Activated naive CD4-positive, alpha-beta T cell treated with anti-CD3 and anti-CD28 coated beads, Interleukin-2, amount 50 U/mL, for 24 hours (primary cell): ENCODE measurements around the gene MISP3.

Experiments used
- H3K27ac Mint-ChIP-seq: one replicate; pipeline ENCODE4 v1.8.0; 2021; ENCODE audit warnings: mild to moderate bottlenecking, mixed read lengths
- H3K27me3 Mint-ChIP-seq: one replicate; pipeline ENCODE4 v1.8.0; 2021; ENCODE audit warnings: mixed read lengths
- H3K36me3 Mint-ChIP-seq: one replicate; pipeline ENCODE4 v1.8.0; 2021; ENCODE audit warnings: mixed read lengths
- H3K4me1 Mint-ChIP-seq: one replicate; pipeline ENCODE4 v1.8.0; 2021; ENCODE audit warnings: mixed read lengths
- H3K4me3 Mint-ChIP-seq: one replicate; pipeline ENCODE4 v1.8.0; 2021; ENCODE audit warnings: mild to moderate bottlenecking, mixed read lengths
- H3K9me3 Mint-ChIP-seq: one replicate; pipeline ENCODE4 v1.8.0; 2021; ENCODE audit warnings: mixed read lengths

The MISP3 gene

DNA sequence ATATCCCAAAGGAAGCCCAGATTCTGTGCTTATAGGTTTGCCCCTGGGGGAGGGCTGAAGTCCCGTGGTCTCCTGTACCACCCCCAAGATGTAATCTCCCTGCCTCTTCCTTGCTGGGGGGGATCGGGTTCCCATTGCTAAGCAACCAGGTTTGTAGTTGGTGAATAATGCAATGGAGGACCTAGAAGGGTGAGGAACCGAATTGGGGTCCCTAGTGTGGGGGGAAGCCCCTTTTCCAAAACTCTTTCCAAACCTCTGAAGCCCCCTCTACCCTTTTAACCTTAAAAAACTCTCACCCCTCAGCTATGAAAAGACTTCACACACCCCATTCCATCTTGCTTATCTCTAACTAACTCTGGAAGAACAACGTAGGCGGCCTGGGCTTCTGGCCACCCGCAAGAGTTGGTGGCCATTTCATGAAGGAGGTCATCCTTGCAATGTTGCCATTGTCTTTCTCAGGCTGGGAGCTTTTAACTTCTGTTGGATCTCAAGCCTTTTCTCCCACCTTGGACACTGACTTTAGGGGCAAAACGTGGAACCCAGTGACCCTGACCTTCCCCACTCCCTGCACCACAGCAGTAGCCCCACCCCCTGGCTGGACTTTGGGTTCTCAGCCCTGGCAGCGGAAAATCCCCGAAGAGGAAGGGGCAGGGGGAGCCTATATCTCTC, 11.4 kb upstream of the MISP3 start:
- peaks cover 23% of the 10 kb centered on the region for H3K27me3 Mint-ChIP-seq
- H3K27ac Mint-ChIP-seq = no peak overlapping the region
- no peaks in the 10 kb centered on the region for H3K36me3 Mint-ChIP-seq
- H3K4me1 Mint-ChIP-seq = peaks cover 18% of the 10 kb centered on the region
- no peak overlapping the region for H3K4me3 Mint-ChIP-seq
- H3K9me3 Mint-ChIP-seq = no peaks in the 10 kb centered on the region

DNA sequence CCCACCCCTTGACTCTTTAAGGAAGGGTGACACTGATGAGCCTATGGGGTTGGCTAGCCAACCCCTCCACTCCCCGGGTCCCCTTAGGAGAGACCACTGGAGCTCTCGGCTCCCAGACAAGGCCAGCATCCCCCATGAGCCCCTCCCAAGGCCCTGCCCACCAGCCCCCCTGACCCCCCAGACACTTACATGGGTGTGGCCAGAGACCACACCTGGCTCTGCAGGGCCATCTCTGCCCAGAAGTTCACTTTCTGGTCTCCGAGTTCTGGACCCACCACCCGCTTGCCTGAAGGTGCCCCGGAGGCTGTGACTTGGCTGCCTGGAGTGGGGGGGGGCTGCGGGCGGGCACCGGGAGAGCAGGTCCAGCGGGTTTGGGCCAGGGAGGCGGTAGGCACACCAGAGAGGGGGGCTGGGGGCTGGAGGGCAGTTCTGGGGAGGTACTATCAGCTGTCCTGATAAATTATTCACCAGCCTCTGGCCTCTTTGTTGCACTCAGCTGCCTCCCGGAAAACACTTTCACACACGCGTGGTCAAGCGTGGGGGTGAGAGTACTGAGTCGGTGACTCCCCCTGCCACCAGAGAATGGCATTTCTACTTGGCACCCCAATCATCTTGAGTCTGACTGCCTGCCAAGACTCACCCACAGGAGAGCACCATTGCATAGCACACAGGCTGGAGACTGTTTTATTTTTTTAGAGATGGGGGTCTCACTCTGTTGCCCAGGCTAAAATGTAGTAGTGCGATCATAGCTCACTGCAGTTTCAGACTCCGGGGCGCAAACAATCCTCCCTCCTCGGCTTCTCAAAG, 10.6 kb upstream of the MISP3 start, which contains the start of gene PALM3:
Gene PALM3 (minus strand): TSS at position 326 of the 807 bp plus-strand sequence. CDS start 96 bp downstream, at position 230.
- Mint-ChIP-seq H3K36me3 (no peaks in the 10 kb centered on the region), H3K4me3 (no peak within 1 kb of the TSS), H3K27ac (no peak within 1 kb of the TSS), H3K27me3 (peaks cover 23% of the 10 kb centered on the region), H3K4me1 (peaks cover 18% of the 10 kb centered on the region), H3K9me3 (no peaks in the 10 kb centered on the region)

DNA sequence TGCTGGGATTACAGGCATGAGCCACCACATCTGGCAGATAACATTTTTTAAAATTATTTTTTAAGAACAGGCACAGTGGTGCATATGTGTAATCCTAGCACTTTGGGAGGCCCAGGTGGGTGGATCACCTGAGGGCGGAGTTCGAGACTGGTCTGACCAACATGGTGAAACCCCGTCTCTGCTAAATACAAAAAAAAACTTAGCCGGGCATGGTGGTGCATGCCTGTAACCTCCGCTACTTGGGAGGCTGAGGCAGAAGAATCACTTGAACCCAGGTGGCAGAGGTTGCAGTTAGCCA, 10.1 kb upstream of the MISP3 start:
- no peaks in the 10 kb centered on the region for H3K36me3 Mint-ChIP-seq
- no peak overlapping the region for H3K27ac Mint-ChIP-seq
- H3K4me1 Mint-ChIP-seq = peaks cover 18% of the 10 kb centered on the region
- H3K27me3 Mint-ChIP-seq = peaks cover 23% of the 10 kb centered on the region
- H3K9me3 Mint-ChIP-seq = no peaks in the 10 kb centered on the region
- no peak overlapping the region for H3K4me3 Mint-ChIP-seq

DNA sequence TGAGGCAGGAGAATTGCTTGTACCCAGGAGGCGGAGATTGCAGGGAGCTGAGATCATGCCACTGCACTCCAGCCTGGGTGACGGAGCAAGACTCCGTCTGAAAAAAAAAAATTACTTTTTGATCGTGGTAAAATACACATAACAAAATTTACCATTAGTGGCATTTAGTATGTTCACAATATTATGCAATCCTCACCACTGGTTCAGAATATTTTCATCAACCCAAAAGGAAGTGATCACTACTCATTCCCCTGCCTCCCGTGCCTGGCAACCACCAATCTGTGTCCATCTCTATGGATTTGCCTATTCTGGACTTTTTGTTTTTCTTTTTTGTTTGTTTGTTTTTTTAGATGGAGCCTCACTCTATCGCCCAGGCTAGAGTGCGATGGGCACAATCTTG, 9.5 kb upstream of the MISP3 start:
- Mint-ChIP-seq H3K4me1 (peaks cover 13% of the 10 kb centered on the region), H3K4me3 (no peak overlapping the region), H3K27me3 (peaks cover 17% of the 10 kb centered on the region), H3K27ac (no peak overlapping the region), H3K36me3 (no peaks in the 10 kb centered on the region), H3K9me3 (no peaks in the 10 kb centered on the region)

DNA sequence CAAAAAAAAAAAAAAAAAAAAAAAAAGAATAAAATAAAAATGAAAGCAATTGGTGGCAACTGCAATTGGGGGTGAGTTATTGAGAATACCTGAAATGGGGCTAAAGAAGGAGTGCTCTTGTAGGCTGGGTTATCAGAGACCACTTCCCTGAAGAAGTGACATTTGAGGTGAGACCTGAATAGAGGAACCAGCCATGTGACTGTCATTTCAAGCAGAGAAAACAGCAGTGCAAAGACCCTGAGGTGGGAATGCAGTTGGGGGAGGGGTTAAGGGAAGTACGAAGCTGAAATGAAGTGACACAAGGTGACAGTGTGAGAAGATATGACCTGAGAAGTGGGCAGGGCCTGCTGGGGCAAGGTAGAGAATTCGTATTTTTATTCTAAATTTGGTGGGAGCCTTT, 6.5 kb upstream of the MISP3 start:
- Mint-ChIP-seq H3K27ac (no peak overlapping the region), H3K4me3 (no peak overlapping the region), H3K4me1 (no peaks in the 10 kb centered on the region), H3K27me3 (peaks cover 1% of the 10 kb centered on the region), H3K9me3 (no peaks in the 10 kb centered on the region), H3K36me3 (no peaks in the 10 kb centered on the region)

DNA sequence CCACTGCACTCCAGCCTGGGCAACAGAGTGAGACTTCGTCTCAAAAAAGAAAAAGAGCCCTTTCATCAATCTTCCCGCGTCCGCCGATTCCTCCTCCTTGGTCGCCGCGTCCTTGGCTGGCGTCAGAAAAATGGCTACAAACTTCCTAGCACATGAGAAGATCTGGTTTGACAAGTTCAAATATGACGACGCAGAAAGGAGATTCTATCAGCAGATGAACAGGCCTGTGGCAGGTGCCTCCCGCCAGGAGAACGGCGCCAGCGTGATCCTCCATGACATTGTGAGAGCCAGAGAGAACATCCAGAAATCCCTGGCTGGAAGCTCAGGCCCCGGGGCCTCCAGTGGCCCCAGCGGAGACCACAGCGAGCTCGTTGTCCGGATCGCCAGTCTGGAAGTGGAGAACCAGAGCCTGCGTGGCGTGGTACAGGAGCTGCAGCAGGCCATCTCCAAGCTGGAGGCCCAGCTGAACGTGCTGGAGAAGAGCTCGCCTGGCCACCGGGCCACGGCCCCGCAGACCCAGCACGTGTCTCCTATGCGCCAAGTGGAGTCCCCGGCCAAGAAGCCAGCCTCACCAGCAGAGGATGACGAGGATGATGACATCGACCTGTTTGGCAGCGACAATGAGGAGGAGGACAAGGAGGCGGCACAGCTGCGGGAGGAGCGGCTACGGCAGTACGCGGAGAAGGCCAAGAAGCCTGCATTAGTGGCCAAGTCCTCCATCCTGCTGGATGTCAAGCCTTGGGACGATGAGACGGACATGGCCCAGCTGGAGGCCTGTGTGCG, 2.1 kb upstream of the MISP3 start:
- peaks cover 14% of the 10 kb centered on the region for H3K4me1 Mint-ChIP-seq
- no peaks in the 10 kb centered on the region for H3K36me3 Mint-ChIP-seq
- H3K27ac Mint-ChIP-seq = peak overlapping the region; percentile 68
- peak overlapping the region; percentile 60 for H3K4me3 Mint-ChIP-seq
- no peaks in the 10 kb centered on the region for H3K9me3 Mint-ChIP-seq
- H3K27me3 Mint-ChIP-seq = no peaks in the 10 kb centered on the region

DNA sequence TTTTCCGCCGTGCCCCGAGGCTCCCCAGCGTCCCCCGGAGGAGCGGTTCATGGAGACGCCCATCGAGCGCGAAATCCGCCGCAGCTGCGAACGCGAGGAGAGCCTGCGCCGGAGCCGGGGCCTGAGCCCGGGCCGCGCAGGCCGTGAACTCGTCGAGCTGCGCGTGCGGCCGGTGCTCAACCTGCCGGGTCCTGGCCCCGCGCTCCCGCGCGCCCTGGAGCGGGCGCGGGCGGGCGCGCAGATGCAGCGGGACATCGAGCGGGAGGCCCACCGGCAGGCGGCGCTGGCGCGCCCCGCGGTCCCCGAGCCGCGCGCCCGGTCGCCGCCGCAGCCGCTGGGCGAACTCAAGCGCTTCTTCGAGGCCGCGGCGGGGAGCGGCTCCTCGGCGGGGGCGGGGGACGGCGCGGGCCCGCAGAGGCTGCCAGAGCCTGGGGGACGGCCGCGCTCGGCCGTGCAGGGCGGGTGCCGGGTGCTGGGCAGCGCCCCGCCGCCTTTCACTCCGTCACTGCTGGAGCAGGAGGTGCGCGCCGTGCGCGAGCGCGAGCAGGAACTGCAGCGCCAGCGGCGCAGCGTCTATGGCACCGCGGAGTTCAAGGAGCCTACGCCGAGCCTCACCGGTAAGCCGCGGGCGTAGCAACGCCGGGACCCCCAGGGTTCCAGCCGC, 807 bp downstream of the MISP3 start:
- peak overlapping the region; percentile 84 for H3K27ac Mint-ChIP-seq
- no peaks in the 10 kb centered on the region for H3K27me3 Mint-ChIP-seq
- H3K4me3 Mint-ChIP-seq = peak overlapping the region; percentile 95
- no peaks in the 10 kb centered on the region for H3K36me3 Mint-ChIP-seq
- peaks cover 14% of the 10 kb centered on the region for H3K4me1 Mint-ChIP-seq
- H3K9me3 Mint-ChIP-seq = no peaks in the 10 kb centered on the region

DNA sequence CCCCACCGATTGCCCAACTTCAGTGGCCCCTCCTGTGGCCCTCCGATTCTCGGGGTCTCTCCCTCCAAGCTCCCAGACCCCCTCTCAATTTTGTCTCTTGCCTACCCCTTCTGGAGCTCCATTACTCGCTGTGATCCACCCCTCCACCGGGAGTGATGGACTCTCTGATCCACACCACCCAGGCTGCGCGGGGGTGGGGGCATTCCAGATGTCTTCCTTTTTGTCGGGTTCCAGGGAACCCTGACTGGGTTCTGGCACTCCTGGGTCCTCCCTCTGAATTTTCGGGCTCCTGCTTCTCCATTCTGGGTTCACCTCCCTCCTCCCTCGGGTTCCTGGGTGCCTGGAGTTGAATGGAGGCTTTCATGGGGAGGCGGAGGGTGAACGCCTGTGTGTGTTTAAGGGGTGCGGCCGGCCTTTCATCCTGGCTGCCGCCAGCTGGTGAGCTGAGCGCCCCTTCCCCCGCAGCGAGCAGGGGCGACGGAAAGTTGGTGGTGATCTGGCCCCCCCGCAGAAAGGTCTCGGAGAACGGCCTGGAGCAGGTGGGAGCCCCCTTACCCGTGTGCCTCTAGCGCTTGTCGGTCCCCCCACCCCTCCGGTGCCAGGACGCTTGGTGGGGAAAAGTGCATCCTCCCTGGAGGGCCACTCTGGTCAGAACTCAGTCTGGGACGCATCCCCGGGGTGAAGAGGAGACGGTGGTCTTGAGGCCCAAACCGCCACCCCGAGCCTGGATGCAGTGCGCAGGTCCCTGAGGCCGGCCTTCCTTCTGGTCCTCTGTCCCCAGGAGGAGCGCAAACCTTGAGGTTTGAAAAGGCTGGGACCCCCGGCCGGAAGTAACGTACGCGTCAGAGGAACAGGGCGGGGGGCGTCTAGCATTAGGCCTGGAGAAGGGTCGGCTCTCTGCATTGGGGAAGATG, 1.6 kb downstream of the MISP3 start:
- Mint-ChIP-seq H3K4me3 (peak overlapping the region; percentile 95), H3K27ac (peak overlapping the region; percentile 84), H3K36me3 (no peaks in the 10 kb centered on the region)

DNA sequence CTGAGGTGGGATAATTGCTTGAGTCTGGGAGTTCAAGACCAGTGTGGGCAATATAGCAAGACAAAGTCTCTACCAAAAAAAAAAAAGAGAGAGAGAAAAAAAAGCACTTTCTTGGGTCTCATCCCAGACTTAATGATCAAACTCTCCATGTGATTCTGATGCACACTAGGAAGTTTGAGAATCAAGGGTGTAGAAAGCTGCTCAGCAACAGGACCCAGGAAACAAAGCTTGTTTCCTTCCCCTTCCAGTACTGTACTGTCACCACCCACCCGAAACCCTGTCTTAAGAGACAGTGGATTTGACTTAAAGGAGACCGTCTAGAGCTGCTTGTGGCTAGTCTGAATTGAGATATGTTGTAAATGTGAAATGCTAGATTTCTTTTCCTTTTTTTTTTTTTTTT, 5.8 kb downstream of the MISP3 start:
- Mint-ChIP-seq H3K36me3 (no peaks in the 10 kb centered on the region), H3K4me1 (peaks cover 20% of the 10 kb centered on the region), H3K9me3 (no peaks in the 10 kb centered on the region), H3K27ac (no peak overlapping the region), H3K27me3 (no peaks in the 10 kb centered on the region), H3K4me3 (no peak overlapping the region)

More for the DNA sequence above, 1.6 kb downstream of the MISP3 start:
- no peaks in the 10 kb centered on the region for H3K27me3 Mint-ChIP-seq
- H3K4me1 Mint-ChIP-seq = peaks cover 14% of the 10 kb centered on the region
- H3K9me3 Mint-ChIP-seq = no peaks in the 10 kb centered on the region

DNA sequence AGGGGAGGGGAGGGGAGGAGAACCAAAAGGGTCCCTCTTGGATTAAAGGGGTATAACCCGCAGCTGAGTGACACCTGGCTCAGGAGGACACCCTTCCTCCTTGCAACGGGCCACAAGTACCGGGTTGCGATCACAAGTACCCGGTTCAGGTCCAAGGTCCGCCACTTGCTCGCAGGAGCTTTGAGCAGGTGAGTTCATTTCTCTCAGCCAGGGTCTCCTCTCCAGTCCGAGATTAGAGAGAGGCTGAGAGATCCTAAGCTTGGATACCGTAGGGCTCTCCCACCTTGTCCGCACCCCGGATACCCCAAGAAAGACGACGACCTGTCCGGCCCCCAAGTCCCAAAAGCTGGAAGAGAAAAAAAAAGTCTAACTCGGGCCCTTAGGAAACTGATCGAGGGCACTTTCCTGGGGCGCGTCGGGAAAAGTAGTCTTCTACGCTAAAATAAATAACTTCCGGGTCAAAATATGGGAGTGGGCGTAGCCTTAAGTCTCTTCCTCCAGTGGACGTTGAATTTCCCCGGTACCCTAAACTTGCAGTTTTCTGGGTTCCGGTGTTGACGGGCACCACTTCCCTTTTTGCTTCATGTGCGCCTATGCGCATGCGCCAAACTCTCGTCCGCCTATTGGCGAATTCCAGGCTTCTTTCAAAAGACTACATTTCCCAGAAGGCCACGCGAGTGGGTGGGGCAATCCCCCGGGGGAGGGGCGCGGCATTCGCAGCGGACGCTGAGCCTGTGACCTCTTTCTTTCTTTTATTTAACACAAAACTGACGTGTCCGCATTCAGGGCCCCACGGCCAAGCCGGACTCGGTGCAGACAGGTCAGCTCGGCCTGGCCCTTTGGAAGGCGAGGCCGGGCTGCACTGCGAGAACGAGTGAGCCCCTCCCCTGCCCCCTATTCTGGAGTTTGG, 8.6 kb downstream of the MISP3 start:
- Mint-ChIP-seq H3K27ac (peak overlapping the region; percentile 98), H3K36me3 (no peaks in the 10 kb centered on the region), H3K9me3 (no peaks in the 10 kb centered on the region), H3K27me3 (no peaks in the 10 kb centered on the region), H3K4me1 (peaks cover 6% of the 10 kb centered on the region), H3K4me3 (peak overlapping the region; percentile 98)

DNA sequence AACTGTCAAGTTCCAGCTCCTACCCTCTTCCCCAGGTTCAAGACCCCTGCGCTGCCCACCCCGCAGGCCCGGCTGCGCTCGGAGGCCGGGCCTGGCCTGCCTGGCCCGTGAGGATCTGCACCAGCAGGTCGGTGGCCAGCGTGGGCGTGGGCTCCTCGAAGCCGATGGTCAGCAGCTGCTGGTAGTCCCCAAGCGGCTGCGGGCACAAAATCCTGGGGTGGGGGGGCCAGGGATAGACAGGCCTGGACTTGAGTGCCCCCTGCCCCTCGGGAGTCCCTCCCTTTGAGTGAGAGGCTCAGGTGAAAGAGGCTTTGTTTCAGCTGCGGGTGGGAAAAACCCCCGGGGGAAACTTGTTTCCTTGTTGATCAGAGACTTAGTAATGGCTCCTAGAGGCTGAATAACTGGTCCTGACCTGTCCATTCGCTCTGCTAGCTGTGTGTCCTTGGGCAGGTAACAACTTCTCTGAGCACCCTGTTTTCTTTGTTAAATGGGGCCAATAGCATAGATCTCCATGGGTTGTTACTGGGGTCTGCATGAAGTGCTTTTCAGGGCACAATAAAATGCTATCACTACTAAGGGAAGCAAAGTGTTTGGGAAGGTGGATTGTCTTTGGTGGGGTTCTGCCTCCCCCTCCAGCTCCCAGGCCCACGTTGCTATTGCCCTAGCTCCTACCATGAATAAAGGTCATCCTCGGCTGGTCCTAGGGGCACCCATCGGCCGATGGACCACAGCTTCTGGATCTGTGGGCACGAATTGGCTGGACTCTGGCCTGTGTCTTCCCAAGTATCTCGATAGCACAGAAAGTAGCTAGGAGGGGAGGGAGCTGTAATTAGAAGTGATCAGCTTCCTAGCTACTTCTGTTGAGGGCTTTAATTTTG, 9.4 kb downstream of the MISP3 start:
- Mint-ChIP-seq H3K36me3 (no peaks in the 10 kb centered on the region), H3K27ac (peak overlapping the region; percentile 98), H3K9me3 (no peaks in the 10 kb centered on the region), H3K4me3 (peak overlapping the region; percentile 98), H3K27me3 (no peaks in the 10 kb centered on the region), H3K4me1 (peaks cover 6% of the 10 kb centered on the region)

DNA sequence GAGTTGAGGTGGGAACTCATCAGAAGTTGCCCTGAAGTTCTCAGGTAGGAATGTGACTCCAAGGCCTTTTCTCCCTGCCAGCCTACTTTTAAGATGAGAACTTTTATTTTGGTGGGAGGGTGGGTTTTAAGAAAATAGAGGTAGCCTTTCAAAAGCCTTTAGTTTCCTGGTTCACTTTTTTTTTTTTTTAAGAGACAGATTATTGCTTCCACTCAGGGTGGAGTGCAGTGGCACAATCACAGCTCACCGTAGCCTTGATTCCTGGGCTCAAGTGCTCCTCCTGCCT, 10.0 kb downstream of the MISP3 start:
- Mint-ChIP-seq H3K4me1 (peaks cover 6% of the 10 kb centered on the region), H3K36me3 (no peaks in the 10 kb centered on the region), H3K27me3 (no peaks in the 10 kb centered on the region), H3K4me3 (peak overlapping the region; percentile 98), H3K27ac (no peak overlapping the region), H3K9me3 (no peaks in the 10 kb centered on the region)

DNA sequence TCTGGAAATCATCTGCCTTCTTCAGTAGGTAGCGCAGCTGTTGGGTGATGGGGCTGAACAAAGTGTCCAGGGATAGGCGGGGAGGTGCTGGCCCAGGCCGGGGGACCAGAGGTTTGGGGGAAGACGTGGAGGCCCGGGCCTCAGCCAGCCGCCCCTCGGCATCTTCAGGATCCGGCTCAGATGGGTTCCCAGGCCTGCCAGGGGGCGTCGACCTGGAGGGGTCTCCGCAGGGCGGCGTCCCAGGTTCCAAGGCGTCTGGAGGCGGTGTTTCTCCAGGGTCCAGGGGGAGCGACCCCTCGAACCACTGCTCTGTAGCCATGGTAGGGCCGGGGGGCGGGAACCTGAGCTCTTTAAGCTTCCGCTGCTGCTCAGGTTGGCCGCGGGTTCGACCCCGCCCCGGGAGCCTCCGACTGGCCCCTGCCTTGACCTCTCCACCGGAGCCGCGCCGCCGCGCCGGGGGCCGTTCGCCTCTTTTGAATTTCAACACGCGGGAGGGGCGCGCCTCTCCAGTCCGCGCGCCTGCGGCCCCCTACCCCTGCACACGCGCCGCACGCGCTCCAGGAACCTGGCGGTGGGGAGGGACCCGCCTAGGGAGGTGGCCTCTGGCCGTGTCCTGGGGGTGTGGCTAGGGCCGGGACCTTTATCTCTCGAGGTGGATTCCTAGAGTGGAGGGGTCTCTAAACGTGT, 12.9 kb downstream of the MISP3 start, which contains the start of gene C19orf67:
Gene C19orf67 (minus strand): TSS at position 475 of the 687 bp plus-strand sequence. CDS start 156 bp downstream, at position 319.
- H3K27me3 Mint-ChIP-seq = no peaks in the 10 kb centered on the region
- H3K36me3 Mint-ChIP-seq = peaks cover 3% of the 10 kb centered on the region
- no peak within 1 kb of the TSS for H3K4me3 Mint-ChIP-seq
- no peak within 1 kb of the TSS for H3K27ac Mint-ChIP-seq
- no peaks in the 10 kb centered on the region for H3K9me3 Mint-ChIP-seq
- peaks cover 16% of the 10 kb centered on the region for H3K4me1 Mint-ChIP-seq
